GM23248 (cell line): ENCODE data around the gene SASS6. TPM values are rescaled to one million over a fixed set of nuclear protein-coding genes. Genes with fewer than 3 reads are reported as not detected.

Experiments
- DNase-seq: peaks from one replicate; pipeline ENCODE4 v3.0.0-alpha.2; 2015
- H2AFZ ChIP-seq: fragments of 200-600 bp; sonication (generic); 2 replicates; pipeline ENCODE4 v1.6.1; 2016; ENCODE audit warnings: antibody characterized with exemption
- H3F3A ChIP-seq: fragments of 200-600 bp; sonication (generic); 2 replicates; pipeline ENCODE4 v1.6.1; 2016; ENCODE audit warnings: mild to moderate bottlenecking, antibody characterized with exemption, mixed run types; ENCODE audit not compliant: insufficient read depth
- H3K27ac ChIP-seq: fragments of 200-600 bp; sonication (generic); 2 replicates; pipeline ENCODE4 v1.5.1; 2016; ENCODE audit warnings: mild to moderate bottlenecking
- H3K27me3 ChIP-seq: fragments of 200-600 bp; sonication (generic); replicated peaks from 2 replicates; pipeline ENCODE4 v1.6.1; 2016; ENCODE audit warnings: mild to moderate bottlenecking; ENCODE audit not compliant: insufficient read depth
- H3K36me3 ChIP-seq: fragments of 200-600 bp; sonication (generic); 2 replicates; pipeline ENCODE4 v1.6.1; 2016; ENCODE audit warnings: low read depth, mild to moderate bottlenecking
- H3K4me1 ChIP-seq: fragments of 200-600 bp; sonication (generic); 2 replicates; pipeline ENCODE4 v1.6.1; 2016; ENCODE audit warnings: mild to moderate bottlenecking; ENCODE audit not compliant: insufficient read depth
- H3K4me2 ChIP-seq: fragments of 200-600 bp; sonication (generic); one replicate; pipeline ENCODE4 v1.6.1; 2016; ENCODE audit warnings: mild to moderate bottlenecking; ENCODE audit not compliant: unreplicated experiment
- H3K4me3 ChIP-seq: fragments of 200-600 bp; sonication (generic); 2 replicates; pipeline ENCODE4 v1.5.1; 2016; ENCODE audit warnings: mild to moderate bottlenecking
- H3K79me2 ChIP-seq: fragments of 200-600 bp; sonication (generic); 2 replicates; pipeline ENCODE4 v1.6.1; 2016; ENCODE audit warnings: mild to moderate bottlenecking; ENCODE audit not compliant: insufficient read depth
- H3K9ac ChIP-seq: fragments of 200-600 bp; sonication (generic); 2 replicates; pipeline ENCODE4 v1.6.1; 2016; ENCODE audit warnings: mild to moderate bottlenecking
- H3K9me2 ChIP-seq: fragments of 200-600 bp; sonication (generic); 2 replicates; pipeline ENCODE4 v1.6.1; 2016; ENCODE audit warnings: mixed run types, mild to moderate bottlenecking, moderate library complexity; ENCODE audit not compliant: insufficient read depth
- H3K9me3 ChIP-seq: fragments of 200-600 bp; sonication (generic); one replicate; pipeline ENCODE4 v1.6.1; 2017; ENCODE audit warnings: low read depth
- H4K20me1 ChIP-seq: fragments of 200-600 bp; sonication (generic); 2 replicates; pipeline ENCODE4 v1.6.0; 2016; ENCODE audit not compliant: insufficient read depth
- EZH2 ChIP-seq: fragments of 200-600 bp; sonication (generic); IDR thresholded peaks from 2 replicates; pipeline ENCODE4 v1.6.1; 2018; ENCODE audit warnings: antibody characterized with exemption, mild to moderate bottlenecking; ENCODE audit not compliant: insufficient read depth, poor library complexity, severe bottlenecking
- EZH2phosphoT487 ChIP-seq: fragments of 200-600 bp; sonication (generic); IDR thresholded peaks from 2 replicates; pipeline ENCODE4 v1.6.1; 2018; ENCODE audit warnings: antibody characterized with exemption, moderate library complexity, mild to moderate bottlenecking, low read depth; ENCODE audit not compliant: insufficient read depth
- WGBS, 2 experiments: methylation state at CpG; one replicate each; pipeline ENCODE4 v1.1.6; 2015 to 2017; ENCODE audit warnings: low lambda C conversion rate in 2 of 2, low coverage in 1 of 2; ENCODE audit errors: missing lambda C conversion rate in 2 of 2; 5-methylcytosine and 5-hydroxymethylcytosine counted together
- in situ Hi-C: fragments of 300-500 bp; cut with MboI; formaldehyde crosslinking; loops from 2 replicates; pipeline ENCODE4 v1.15.0; 2020
- polyA plus RNA-seq: library from polyadenylated mRNA; unstranded; fragments of >200 nt; fragmentation: Nextera tagmentation; extraction: Ambion mirVana; gene quantifications from 2 replicates; pipeline ENCODE4 v1.2.1, GENCODE V29; 2016
- total RNA-seq: library from RNA; depleted of rRNA; stranded (reverse); fragments of >200 nt; shearing (Covaris generic); gene quantifications from 2 replicates; pipeline ENCODE4 v1.2.3, GENCODE V29; 2014

The SASS6 gene
- total and polyA plus RNA-seq, 2 experiments from 2014 or later = 2.3 to 2.4 TPM

DNA sequence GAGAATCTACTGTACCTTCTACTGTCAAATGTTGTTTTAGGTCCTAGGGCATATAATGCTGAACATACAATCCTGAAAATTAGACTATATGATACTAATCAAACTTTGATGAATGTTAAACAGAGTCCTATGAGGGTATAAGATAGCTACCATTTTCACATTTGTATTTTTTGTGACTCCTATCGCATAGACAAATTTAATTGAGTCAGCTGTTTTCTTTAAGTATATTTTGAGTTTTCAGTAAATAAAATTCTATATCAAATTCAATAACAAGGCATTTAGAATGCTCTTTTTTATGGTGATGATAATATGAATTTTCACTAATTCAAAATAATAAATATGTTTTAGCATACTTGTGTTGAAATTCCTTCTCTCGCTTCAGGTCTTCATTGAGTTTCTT lies 35.3 kb upstream of the SASS6 start:
- no peak overlapping the region for H3K9ac ChIP-seq
- in situ Hi-C loops = no loop called here
- no peaks in the 10 kb centered on the region for H3K79me2 ChIP-seq
- no peak overlapping the region for H2AFZ ChIP-seq
- H3K27ac ChIP-seq = no peak overlapping the region
- no peak overlapping the region for H3K4me2 ChIP-seq
- WGBS, 2 experiments = 94 to 99% methylated on average over 2 of the region's 2 CpGs
- H3K9me2 ChIP-seq = no peaks in the 10 kb centered on the region
- no peak for DNase-seq
- H3K27me3 ChIP-seq = no peaks in the 10 kb centered on the region
- TF ChIP-seq EZH2 = no peak
- no peak for TF ChIP-seq EZH2phosphoT487
- H3K4me3 ChIP-seq = no peak overlapping the region
- H3K9me3 ChIP-seq = no peaks in the 10 kb centered on the region
- H3K4me1 ChIP-seq = peaks cover 2% of the 10 kb centered on the region; the same call in 1 of the 2 replicates
- H3F3A ChIP-seq = 0 out of 2 replicates have a peak, but pooled peaks cover 7% of the 10 kb centered on the region
- H3K36me3 ChIP-seq = no peaks in the 10 kb centered on the region
- no peaks in the 10 kb centered on the region for H4K20me1 ChIP-seq

GRCh38 chr1:100164702-100165101 lies 32.0 kb upstream of the SASS6 start:
- peak overlapping the region; percentile 20; the same call in 1 of the 2 replicates for H3K27ac ChIP-seq
- peak overlapping the region; percentile 54 for H3K4me2 ChIP-seq
- H3K9me2 ChIP-seq = no peaks in the 10 kb centered on the region
- 89 to 94% methylated on average over 5 of the region's 5 CpGs for WGBS, 2 experiments
- H3K36me3 ChIP-seq = no peaks in the 10 kb centered on the region
- 0 out of 2 replicates have a peak, but pooled peaks cover 7% of the 10 kb centered on the region for H3F3A ChIP-seq
- no peak overlapping the region for H3K4me3 ChIP-seq
- TF ChIP-seq EZH2 = no peak
- no peak for TF ChIP-seq EZH2phosphoT487
- no peak overlapping the region for H2AFZ ChIP-seq
- H3K79me2 ChIP-seq = no peaks in the 10 kb centered on the region
- in situ Hi-C loops = no loop called here
- H4K20me1 ChIP-seq = no peaks in the 10 kb centered on the region
- H3K4me1 ChIP-seq = peaks cover 2% of the 10 kb centered on the region; the same call in 1 of the 2 replicates
- no peak overlapping the region for H3K9ac ChIP-seq
- H3K27me3 ChIP-seq = no peaks in the 10 kb centered on the region
- no peaks in the 10 kb centered on the region for H3K9me3 ChIP-seq
- no peak for DNase-seq

DNA sequence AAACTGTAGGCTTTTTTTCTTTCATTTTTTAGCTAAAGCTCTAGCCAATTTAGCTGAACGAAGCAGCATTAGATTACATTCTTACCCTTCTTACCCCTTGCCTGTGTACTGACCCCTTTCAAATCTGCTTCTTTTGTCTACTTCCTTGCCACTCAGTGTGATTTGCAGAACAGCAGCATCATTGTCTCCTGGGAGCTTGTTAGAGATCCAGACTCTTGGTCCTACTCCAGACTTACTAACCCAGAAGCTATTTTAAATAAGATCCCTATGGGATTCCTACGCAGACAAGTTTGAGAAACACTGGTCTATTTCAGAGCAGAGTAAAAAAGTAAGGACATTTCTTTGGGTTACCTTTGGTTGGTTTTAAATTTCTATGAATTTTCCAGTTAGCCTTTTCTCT lies 31.5 kb upstream of the SASS6 start:
- WGBS, 2 experiments = 9 to 19% methylated on average over 2 of the region's 2 CpGs
- no peaks in the 10 kb centered on the region for H3K9me2 ChIP-seq
- no peaks in the 10 kb centered on the region for H4K20me1 ChIP-seq
- peak overlapping the region; percentile 20; the same call in 1 of the 2 replicates for H3K27ac ChIP-seq
- no peak overlapping the region for H3K4me3 ChIP-seq
- peak overlapping the region; percentile 54 for H3K4me2 ChIP-seq
- H3K79me2 ChIP-seq = no peaks in the 10 kb centered on the region
- peak overlapping the region; percentile 34; the same call in 1 of the 2 replicates for H2AFZ ChIP-seq
- no peaks in the 10 kb centered on the region for H3K27me3 ChIP-seq
- 0 out of 2 replicates have a peak, but pooled peaks cover 7% of the 10 kb centered on the region for H3F3A ChIP-seq
- H3K9me3 ChIP-seq = no peaks in the 10 kb centered on the region
- in situ Hi-C loops = no loop called here
- H3K36me3 ChIP-seq = no peaks in the 10 kb centered on the region
- no peak overlapping the region for H3K9ac ChIP-seq
- peaks cover 2% of the 10 kb centered on the region; the same call in 1 of the 2 replicates for H3K4me1 ChIP-seq
- TF ChIP-seq EZH2phosphoT487 (no peak), EZH2 (no peak)
- peak; percentile 93 for DNase-seq

GRCh38 chr1:100162881-100163280 lies 30.2 kb upstream of the SASS6 start:
- Histone ChIP-seq H3K27me3 (no peaks in the 10 kb centered on the region), H3K79me2 (no peaks in the 10 kb centered on the region), H3K4me2 (no peak overlapping the region), H3K36me3 (no peaks in the 10 kb centered on the region), H4K20me1 (no peaks in the 10 kb centered on the region), H2AFZ (no peak overlapping the region), H3K9me2 (no peaks in the 10 kb centered on the region), H3K9me3 (no peaks in the 10 kb centered on the region), H3F3A (0 out of 2 replicates have a peak, but pooled peaks cover 7% of the 10 kb centered on the region), H3K4me3 (no peak overlapping the region), H3K27ac (no peak overlapping the region), H3K9ac (no peak overlapping the region), H3K4me1 (peaks cover 2% of the 10 kb centered on the region; the same call in 1 of the 2 replicates)
- no peak for DNase-seq
- in situ Hi-C loops = no loop called here
- no peak for TF ChIP-seq EZH2
- TF ChIP-seq EZH2phosphoT487 = no peak

DNA sequence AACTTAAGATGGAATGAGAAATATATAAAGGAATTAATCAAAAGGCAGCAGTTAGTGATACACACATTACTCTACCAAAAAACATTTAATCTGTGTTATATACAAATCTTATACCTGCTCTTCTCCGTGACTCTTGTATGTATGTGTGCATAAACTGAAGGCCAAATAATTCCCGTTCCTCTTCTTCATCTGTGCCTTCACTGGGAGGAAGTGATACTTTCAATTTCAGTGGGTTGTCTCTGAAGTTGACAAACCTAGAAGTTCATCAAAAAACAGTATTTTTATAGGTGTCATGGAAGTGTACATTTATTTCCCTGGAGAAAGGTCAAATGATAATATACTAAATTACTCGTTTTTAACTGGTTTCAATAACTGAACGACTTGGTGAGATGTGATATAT lies 19.5 kb upstream of the SASS6 start:
- Histone ChIP-seq H3K9me2 (no peaks in the 10 kb centered on the region), H3F3A (no peaks in the 10 kb centered on the region; the same call in 1 of the 2 replicates), H3K4me1 (no peaks in the 10 kb centered on the region), H3K27me3 (no peaks in the 10 kb centered on the region), H3K4me3 (no peak overlapping the region), H3K79me2 (no peaks in the 10 kb centered on the region), H3K9ac (no peak overlapping the region), H2AFZ (no peak overlapping the region), H3K9me3 (no peaks in the 10 kb centered on the region), H3K36me3 (peaks cover 26% of the 10 kb centered on the region), H3K4me2 (no peak overlapping the region), H3K27ac (no peak overlapping the region), H4K20me1 (no peaks in the 10 kb centered on the region)
- no peak for TF ChIP-seq EZH2phosphoT487
- no peak for TF ChIP-seq EZH2
- in situ Hi-C loops = no loop called here
- no peak for DNase-seq
- WGBS, 2 experiments = 85 to 90% methylated on average over 4 of the region's 4 CpGs
